HG02973 (cell line): ENCODE data around the gene ZCWPW2.

Source experiments
- ATAC-seq: cut with Tn5 transposase; IDR thresholded peaks from one replicate; pipeline ENCODE4 v1.9.1; 2021; ENCODE audit warnings: moderate library complexity; ENCODE audit not compliant: unreplicated experiment

Gene ZCWPW2

DNA sequence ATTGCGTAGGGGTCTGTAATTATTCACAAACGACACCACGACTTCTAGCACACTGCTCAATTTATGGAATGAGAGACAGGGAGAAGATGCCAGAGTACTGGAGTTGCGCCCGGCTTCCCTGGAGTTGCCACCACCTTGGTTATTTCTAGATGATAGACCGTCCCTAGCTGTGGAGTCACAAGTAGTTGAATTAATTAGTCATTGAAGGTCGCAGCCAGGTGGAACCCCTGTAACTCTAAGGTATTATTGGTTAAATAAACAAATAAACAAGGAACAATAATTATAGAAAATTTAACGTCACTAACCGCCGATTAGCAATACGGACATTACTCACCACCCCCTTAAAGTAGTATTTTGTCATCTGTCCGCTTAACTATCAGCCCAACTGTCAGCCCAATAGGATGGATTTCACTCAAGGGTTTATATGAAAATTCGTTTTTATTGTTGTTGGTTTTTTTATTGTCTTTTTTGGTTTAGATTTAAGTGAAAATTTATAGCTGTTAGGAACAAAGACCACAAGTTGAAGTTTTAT is 1.0 kb downstream of the ZCWPW2 start:
- no peak for ATAC-seq

DNA sequence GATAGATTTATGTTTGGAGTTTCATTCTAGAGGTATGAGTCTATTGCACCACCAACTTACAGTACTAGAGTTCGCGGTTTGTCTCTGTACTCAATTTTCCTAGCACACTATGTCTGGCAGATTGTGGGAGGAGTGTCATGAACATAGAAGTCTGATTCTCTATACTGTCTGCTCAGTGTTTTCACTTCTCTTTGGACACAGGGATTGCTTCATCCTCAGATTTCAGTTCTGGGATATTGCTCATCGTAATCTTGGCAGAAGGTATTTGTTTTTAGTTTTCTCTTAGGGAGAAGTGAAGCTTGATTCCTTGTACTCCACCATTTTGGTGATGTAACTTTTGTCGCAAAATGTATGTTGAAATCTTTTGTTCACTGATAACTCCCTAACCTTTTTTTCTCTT is 27.9 kb downstream of the ZCWPW2 start:
- no peak for ATAC-seq

DNA sequence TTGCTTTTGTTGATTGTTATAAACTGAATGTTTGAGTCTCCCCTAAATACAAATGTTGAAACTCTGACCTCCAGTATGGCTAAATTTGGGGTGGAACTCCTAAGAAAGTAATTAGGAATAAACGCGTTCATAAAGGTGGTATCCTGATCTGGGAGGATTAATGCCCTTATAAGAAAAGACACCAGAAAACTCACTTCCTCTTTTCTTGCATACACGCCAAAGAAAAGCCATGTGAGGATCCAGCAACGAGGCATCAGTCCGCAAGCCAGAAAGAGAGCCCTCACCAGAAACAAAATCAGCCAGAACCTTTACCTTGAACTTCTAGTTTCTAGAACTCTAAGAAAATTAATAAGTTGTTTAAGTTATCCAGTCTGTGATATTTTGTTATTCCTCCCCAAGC is 37.5 kb downstream of the ZCWPW2 start:
- no peak for ATAC-seq

DNA sequence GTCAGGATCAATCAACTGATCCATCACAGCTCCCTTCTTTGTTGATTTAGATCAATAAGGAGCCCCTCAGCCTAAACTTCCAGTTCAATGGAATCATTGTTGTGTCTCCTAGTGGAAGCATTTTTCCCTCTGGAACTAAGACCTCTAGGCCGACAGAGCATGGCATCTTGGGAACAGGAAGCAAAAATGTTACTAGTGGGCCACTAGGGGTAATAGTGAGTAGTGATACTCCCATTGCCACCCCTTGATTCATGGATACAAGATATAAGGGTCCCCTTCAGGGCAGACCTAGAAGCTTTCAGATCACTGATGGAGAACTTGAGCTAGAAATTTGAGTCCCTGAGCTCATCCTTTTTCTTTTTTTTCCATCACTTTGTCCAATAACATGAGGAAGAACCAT is 40.5 kb downstream of the ZCWPW2 start:
- no peak for ATAC-seq

DNA sequence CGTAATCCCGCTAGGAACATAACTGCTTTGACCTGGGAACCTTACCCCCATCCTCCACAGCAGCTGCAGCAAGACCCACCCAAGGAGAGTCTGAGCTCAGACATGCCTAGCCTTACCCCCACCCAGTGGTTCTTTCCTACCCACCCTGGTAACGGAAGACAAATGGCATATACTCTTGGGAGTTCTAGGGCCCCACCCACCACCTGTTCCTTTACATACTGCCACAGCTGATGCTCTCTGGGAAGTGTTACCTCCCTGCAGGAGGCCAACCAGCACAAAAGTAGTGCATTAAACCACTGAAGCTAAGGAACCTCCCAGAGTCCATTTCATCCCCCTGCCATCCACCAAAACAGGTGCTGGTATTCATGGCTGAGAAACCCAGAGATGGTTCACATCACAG is 50.7 kb downstream of the ZCWPW2 start:
- ATAC-seq, result no peak

DNA sequence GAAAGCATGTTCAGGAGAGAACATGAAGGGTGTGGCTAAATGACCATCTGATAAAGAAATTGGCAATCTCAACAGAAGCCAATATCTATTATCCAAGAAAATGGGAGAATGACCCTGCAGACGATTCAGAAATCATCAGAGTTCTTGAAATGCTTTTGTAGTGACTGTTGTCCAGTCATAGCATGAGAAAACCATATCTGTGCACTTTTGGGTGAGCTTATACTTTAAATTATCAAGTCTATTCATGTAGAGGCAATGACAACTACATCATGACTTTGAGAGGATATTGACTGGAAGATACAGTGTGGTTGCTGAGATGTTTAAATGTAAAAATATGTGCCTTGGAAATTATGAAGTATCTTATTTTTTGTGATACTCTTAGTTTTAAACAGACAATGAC is 57.7 kb downstream of the ZCWPW2 start:
- no peak for ATAC-seq

DNA sequence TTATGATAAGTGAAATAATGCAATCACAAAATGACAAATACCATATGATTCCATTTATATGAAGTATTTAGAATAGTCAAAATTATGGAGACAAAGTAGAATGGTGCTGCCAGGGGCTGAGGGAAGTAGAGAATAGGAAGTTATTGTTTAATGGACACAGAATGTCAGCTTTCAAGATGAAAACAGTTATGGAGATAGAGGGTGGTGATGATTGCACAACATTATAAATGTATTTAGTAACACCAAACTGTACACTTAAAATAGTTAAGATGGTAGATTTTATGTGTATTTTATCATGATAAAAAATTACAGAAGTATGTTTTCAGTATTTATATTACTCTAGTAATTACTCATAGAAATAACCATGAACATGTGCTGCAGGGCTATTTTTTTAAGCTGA is 100.9 kb downstream of the ZCWPW2 start:
- ATAC-seq, result no peak

DNA sequence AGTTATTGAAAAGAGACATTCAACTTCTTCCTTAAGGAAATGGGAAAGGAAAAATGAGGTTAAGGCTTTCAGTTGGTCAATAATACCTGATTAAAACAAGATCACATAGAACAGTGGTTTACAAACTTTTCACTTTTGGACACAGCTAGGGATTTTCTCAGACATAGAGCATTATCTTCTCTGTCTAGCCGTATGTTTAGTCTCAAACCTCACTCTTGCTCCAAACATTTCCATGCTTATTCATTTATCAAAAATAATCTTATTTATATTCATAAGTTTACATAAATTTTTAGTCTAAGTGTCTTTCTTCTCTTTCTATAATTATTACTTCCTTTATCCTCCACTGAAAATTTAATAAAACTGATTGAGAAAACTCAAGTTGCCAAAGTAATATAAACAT is 114.3 kb downstream of the ZCWPW2 start:
- no peak for ATAC-seq

DNA sequence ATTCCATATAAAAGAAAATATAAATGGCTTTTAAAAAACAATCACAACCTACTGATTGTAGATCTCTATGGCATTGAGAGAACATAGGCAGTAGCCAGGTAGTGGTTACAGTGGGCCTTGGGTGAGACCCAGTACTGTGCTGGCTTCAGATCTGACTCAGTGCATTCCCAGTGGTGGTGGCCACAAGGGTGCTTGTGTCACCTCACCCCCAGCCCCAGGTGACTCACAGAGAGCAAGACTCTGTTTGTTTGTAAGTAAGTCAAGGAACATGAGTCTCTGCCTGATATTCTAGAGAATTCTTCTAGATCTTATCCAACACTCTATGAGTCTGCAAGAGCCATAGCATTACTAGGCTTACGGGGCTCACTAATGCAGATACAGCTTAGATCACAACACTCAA is 118.9 kb downstream of the ZCWPW2 start:
- ATAC-seq, result no peak

DNA sequence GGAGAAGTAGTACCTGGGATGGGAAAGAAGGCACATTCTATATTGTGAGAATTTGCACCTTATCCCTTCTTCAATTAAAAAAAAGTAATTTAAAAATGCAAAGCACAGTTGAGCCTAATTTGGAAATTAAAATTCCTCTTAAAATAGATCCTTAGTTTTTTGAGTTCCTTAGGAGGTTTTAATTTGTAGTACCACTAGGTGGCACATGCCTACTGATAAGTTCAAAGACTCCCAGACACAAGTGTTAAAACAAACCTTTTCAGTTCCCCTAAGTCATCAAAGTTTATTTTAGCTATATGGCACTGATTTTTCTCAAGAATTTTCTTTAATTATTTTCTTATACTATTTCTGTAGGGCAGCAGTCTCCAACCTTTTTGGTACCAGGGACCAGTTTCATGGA is 127.7 kb downstream of the ZCWPW2 start:
- ATAC-seq, result no peak

DNA sequence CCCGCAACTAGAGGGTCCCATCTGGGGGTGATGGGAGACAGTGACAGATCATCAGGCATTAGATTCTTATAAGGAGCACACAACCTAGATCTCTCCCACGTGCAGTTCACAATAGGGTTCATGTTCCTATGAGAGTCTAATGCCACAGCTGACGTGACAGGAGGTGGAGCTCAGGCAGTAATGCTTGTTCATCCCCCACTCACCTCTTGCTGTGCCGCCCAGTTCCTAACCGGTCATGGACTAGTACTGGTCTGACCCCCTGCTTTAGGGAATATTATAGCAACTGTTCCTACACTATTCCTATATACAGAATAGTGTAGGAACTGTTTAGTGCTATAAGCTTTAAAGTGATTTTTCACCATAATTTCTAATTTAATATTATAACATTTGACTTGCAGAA is 128.2 kb downstream of the ZCWPW2 start:
- ATAC-seq, result no peak

DNA sequence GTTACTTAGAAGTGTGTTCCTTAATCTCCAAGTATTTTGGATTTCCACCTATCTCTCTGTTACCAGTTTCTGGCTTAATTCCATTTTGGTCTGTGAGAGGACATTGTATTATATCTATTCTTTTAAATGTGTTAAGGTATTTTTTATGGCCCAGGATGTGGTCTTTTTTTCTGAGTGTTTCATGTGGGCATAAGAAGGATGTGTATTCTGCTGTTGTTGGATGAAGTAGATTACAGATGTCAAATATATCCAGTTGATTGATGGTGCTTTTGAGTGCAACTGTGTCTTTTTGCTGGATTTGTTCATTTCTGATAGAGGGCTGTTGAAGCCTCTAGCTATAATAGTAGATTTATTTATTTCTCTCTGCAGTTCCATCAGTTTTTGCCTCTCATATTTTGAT is 136.6 kb downstream of the ZCWPW2 start:
- ATAC-seq, result no peak

DNA sequence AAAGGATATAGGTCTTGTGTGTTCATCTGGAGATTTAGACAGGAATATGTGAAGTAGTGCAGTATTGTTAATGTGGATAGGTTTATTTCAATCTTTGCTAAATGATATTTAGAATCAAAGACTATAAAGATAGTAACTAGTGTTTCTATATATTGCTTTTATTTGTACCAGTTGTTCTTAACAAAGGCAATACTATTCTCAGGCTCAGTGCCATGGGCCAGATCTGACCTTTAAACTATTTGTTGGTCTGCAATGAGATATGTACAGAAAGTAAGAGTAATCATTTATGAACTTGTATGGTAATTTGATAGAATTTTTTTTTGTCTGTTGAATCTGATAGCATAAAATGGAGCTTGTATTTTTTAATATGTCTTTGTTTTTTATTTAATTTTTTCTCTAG is 146.8 kb downstream of the ZCWPW2 start:
- no peak for ATAC-seq

DNA sequence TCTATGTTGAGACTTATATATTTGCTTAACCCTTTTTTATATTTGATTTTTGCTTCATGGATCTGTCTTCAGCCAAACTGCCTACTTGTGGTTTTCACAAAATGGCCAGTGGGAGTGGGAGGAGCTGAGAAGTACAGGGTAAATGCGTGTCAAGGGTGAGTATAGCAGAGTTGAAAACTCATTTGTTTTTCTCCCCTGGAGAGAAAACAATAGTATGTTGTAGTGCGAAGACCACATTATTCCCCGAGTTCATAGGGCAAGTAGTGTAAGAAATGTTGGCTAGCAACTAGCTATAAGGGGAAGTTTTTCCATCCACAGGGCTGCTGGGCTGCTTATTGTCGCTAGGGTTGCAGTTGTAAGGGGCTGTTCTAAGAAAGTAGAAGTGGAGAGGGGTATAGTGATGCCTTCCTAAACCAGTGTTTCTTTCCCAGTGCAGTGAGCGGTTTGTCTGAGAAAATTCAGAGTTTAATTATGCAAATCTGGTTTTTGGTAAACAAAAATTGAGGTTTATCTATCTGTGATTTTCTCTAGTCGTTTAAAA is 153.9 kb downstream of the ZCWPW2 start:
- no peak for ATAC-seq

DNA sequence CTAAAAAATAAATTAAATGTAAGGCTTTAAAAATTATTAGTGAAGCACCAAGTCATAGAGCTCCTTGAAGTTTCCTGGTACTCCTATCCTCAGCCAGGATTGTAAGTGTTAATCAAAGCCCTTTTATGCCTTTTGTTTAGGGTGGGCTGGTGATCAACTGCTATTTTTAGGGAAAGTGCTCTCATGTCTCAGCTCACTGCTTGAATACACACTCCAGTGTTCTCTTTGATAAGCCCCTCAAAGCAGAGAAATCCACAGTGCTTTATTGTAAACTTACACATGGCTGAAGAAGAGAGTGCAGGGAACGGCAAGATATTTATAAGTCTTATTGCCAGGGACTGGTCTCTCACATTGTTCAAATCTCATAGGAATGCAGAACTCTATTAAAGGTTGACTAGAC is 156.5 kb downstream of the ZCWPW2 start:
- ATAC-seq, result no peak

DNA sequence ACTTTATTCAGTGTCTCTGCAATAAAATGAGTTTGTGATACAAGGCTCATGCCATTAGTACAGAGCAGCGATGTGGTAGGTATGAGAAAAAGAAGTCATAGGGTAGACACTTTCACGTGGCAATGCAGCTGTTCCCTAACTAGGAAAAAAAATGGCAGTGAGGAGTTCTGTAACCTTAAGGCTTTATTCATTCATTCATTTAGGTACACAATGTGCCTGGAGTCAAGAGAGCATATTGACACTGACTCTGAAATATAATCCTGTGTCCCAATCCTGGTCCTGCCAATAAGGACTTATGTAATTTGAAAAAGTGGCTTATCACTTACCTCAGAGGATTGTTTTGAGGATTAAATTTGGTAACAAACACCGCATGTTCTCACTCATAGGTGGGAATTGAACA is 173.1 kb downstream of the ZCWPW2 start:
- no peak for ATAC-seq

DNA sequence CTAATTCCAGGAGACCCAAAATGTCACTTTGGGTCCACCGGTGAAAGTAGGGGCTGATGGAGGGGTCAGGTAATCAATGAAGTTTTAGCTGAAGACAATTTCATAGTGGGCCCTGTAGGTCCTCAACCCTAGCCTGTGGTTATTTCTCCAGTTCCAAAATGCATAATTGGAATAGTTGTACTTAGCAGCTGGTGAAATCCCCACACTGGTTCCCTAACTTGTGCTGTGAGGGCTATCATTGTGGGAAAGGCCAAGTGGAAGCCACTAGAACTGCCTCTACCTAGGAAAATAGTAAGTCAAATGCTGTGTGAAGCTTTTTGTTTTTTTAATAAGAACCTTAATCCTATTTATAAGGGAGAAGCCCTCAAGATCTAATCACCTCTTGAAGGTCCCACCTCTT is 193.8 kb downstream of the ZCWPW2 start:
- ATAC-seq, result no peak

DNA sequence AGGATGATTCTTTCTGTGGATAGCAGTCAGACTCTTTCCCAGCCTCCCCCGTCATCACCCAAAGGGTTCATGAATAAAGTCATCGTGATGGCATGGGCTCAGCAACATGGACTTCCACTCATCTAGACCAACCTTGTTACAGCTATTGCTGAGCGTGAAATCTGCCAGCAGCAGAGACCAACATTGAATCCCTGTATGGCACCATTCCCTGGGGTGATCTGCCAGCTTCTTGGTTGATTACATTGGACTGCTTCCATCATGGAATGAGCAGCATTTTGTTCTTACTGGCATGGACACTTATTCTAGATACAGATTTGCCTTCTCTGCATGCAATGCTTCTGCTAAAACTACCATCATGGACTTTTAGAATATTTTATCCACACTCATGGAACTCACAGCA is 195.7 kb downstream of the ZCWPW2 start:
- ATAC-seq, result no peak

DNA sequence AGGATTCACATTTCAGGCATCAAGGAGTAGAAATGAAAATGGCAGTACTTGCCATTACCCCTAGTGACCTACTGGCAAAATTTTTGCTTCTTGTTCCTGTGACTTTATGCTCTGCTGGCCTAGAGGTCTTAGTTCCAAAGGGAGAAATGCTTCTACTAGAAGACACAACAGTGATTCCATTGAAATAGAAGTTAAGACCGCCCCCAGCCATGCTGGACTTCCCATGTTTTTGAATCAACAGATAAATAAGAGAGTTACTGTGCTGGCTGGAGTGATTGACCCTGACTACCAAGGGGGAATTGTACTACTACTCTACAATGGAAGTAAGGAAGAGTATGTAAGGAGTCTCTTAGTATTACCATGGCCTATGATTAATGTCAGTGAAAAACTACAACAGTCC is 196.3 kb downstream of the ZCWPW2 start:
- no peak for ATAC-seq

DNA sequence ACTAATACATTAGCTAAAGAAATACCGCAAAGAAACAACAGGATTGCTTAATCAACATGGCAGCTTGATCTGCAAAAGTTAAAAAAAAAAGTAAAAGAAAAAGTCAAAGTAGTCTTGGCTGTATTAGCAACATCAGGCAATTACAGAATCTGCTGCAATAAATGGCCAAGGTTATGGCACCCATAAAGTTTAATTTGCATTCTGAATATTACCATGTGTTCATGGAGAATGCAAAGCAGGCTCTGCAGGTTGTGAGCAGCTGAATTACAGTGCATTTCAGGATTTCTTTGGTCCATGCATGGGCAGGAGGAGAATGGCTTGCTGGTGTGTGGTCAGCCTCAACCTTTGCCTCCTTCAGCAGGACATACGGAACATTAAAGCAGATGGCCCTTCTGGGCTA is 199.2 kb downstream of the ZCWPW2 start:
- no peak for ATAC-seq

DNA sequence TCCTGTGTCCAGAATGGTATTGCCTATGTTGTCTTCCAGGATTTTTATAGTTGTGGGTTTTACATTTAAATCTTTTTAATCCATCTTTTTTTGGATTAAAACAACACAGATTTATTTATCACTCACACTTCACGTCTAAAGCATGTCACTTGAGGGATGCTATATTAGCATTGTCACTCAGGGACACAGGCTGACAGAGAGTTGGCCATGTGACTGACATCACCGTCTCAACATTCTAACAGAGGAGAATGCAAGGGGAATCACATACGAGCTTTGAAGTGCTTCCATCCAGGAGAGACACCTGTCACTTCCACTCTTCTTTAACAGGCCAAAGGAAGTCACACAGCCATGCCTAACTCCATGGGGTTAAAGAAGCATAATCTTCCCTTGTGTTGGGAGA is 204.7 kb downstream of the ZCWPW2 start:
- ATAC-seq, result no peak

DNA sequence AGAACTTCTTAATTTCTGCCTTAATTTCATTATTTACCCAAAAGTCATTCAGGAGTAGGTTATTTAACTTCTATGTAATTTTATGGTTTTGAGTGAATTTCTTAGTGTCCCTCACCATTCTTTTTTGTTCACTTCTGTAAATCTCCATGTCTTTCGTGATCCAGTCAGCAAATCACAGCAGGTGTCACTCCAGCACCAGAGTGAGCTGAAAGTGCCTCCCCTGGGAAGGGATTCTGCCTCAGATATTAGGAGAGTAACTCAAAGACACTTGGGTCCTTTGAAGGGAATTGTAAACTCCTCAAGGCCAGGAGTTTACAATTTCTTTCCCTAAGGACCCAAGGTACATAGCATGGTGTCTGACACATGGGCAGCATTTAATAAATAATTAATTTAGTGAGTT is 207.7 kb downstream of the ZCWPW2 start:
- no peak for ATAC-seq

DNA sequence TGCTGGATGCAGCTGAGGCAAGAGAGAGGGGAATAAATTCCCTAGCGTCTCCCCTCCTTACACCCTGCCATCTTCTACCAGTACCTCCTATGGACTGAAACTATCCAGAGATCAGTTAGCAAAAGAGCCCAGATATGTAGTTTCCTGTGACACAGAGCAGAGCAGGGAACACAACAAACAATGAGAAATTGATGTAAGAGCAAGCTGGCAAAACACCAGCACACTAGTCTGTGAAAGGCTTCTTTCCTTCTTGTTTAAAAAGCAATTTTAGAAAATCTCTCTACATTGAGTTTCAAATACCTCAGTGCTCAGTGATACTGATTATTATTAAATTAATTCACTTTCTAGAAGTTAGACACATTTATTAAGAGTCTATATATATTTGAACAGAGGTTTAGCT is 215.7 kb downstream of the ZCWPW2 start:
- ATAC-seq, result no peak

DNA sequence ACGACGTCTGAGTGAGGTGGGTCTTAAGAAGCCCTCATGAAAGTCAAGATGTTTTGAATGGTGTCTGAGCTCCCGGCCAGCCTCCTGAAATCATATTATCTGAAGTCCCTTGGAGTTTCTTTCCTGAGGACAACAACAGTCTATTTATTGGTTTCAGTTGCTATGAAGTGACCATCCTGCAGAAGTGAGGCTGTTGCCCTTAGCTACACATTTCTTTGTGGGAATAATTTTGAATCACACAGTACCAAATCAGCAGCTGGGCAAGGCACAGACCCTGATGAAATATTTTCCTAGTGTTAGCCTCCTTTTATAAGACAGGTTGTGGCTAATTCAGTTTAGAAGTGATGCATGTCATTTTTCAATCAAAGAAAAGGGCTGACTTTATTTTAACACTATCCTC is 220.8 kb downstream of the ZCWPW2 start:
- no peak for ATAC-seq
